CD14-positive monocyte (primary cell): ENCODE data around the gene SLC15A5. TPM values are rescaled to one million over a fixed set of nuclear protein-coding genes. Genes with fewer than 3 reads are reported as not detected.

Source experiments
- DNase-seq, 3 donors: peaks; one replicate each; pipeline ENCODE4 v3.0.0-alpha.2; 2011 to 2022
- H2AFZ ChIP-seq: 2 replicates; pipeline ENCODE4 v1.6.0; 2012; ENCODE audit warnings: mild to moderate bottlenecking, low read depth, low read length, inconsistent platforms; ENCODE audit not compliant: insufficient read depth, poor library complexity, severe bottlenecking
- H3K27ac ChIP-seq, 2 donors: 1 replicate in 1 of 2; 2 replicates in 1 of 2; pipeline ENCODE4 v1.5.1; 2012 to 2013; ENCODE audit warnings: low read length in 2 of 2, control low read depth in 1 of 2, inconsistent platforms in 1 of 2, low read depth in 1 of 2, mild to moderate bottlenecking in 1 of 2
- H3K27me3 ChIP-seq, 2 donors: one replicate each; pipeline versions ENCODE4 v1.6.0 to v1.6.1; 2011 to 2013; ENCODE audit warnings: low read length in 2 of 2; ENCODE audit not compliant: control insufficient read depth in 2 of 2, insufficient read depth in 2 of 2
- H3K36me3 ChIP-seq, 2 donors: replicated peaks in 1 of 2; 1 replicate in 1 of 2; 2 replicates in 1 of 2; pipeline versions ENCODE4 v1.5.1 to v1.6.1; 2012 to 2013; ENCODE audit warnings: low read length in 2 of 2, control low read depth in 1 of 2, inconsistent platforms in 1 of 2, mild to moderate bottlenecking in 1 of 2; ENCODE audit not compliant: insufficient read depth in 2 of 2, control insufficient read depth in 1 of 2
- H3K4me1 ChIP-seq, 2 donors: 1 replicate in 1 of 2; 2 replicates in 1 of 2; pipeline versions ENCODE4 v1.5.1 to v1.6.1; 2012 to 2013; ENCODE audit warnings: low read length in 2 of 2, control low read depth in 1 of 2, inconsistent platforms in 1 of 2, mild to moderate bottlenecking in 1 of 2, moderate library complexity in 1 of 2; ENCODE audit not compliant: insufficient read depth in 2 of 2, control insufficient read depth in 1 of 2
- H3K4me2 ChIP-seq: replicated peaks from 2 replicates; pipeline ENCODE3; 2012; ENCODE audit warnings: low read length, moderate library complexity, mild to moderate bottlenecking; ENCODE audit not compliant: poor library complexity, severe bottlenecking; ENCODE audit errors: extremely low read depth
- H3K4me3 ChIP-seq, 3 experiments: fragments of 200-600 bp in 1 of 3; sonication (generic) in 1 of 3; replicated peaks in 1 of 3; 1 replicate in 2 of 3; 2 replicates in 1 of 3; pipeline ENCODE4 v1.5.1; 2011 to 2013; ENCODE audit warnings: low read length in 3 of 3, mild to moderate bottlenecking in 3 of 3, control low read depth in 2 of 3, low read depth in 2 of 3, inconsistent platforms in 1 of 3, moderate library complexity in 1 of 3
- H3K79me2 ChIP-seq: 2 replicates; pipeline ENCODE4 v1.6.0; 2012; ENCODE audit warnings: mild to moderate bottlenecking, control low read depth, inconsistent platforms, low read length, moderate library complexity; ENCODE audit not compliant: insufficient read depth
- H3K9ac ChIP-seq: 2 replicates; pipeline ENCODE4 v1.6.0; 2017; ENCODE audit warnings: low read length, mild to moderate bottlenecking; ENCODE audit not compliant: insufficient read depth, poor library complexity, severe bottlenecking
- H3K9me3 ChIP-seq, 2 donors: replicated peaks in 1 of 2; 1 replicate in 1 of 2; 2 replicates in 1 of 2; pipeline versions ENCODE4 v1.5.1 to v1.6.1; 2012 to 2013; ENCODE audit warnings: low read length in 2 of 2, control low read depth in 1 of 2; ENCODE audit not compliant: control insufficient read depth in 1 of 2, insufficient read depth in 1 of 2
- H4K20me1 ChIP-seq: 2 replicates; pipeline ENCODE4 v1.6.0; 2012; ENCODE audit warnings: mild to moderate bottlenecking, low read length, control low read depth, moderate library complexity; ENCODE audit not compliant: insufficient read depth
- H3K27ac Mint-ChIP-seq, 7 donors: one replicate each; pipeline ENCODE4 v1.8.0; 2020; ENCODE audit warnings: mild to moderate bottlenecking in 7 of 7, mixed read lengths in 7 of 7, moderate library complexity in 6 of 7, inconsistent platforms in 2 of 7
- H3K27me3 Mint-ChIP-seq, 3 donors: one replicate each; pipeline ENCODE4 v1.8.0; 2021 to 2022; ENCODE audit warnings: low read depth in 3 of 3, mild to moderate bottlenecking in 3 of 3, mixed read lengths in 3 of 3, moderate library complexity in 3 of 3, inconsistent platforms in 1 of 3
- H3K36me3 Mint-ChIP-seq, 2 donors: one replicate each; pipeline ENCODE4 v1.8.0; 2020; ENCODE audit warnings: mixed read lengths in 2 of 2, inconsistent platforms in 1 of 2, mild to moderate bottlenecking in 1 of 2
- H3K4me1 Mint-ChIP-seq: one replicate; pipeline ENCODE4 v1.8.0; 2020; ENCODE audit warnings: mild to moderate bottlenecking, mixed read lengths
- H3K4me3 Mint-ChIP-seq, 2 donors: one replicate each; pipeline ENCODE4 v1.8.0; 2020; ENCODE audit warnings: mild to moderate bottlenecking in 2 of 2, mixed read lengths in 2 of 2, moderate library complexity in 1 of 2
- H3K9me3 Mint-ChIP-seq, 7 donors: one replicate each; pipeline ENCODE4 v1.8.0; 2020 to 2022; ENCODE audit warnings: mixed read lengths in 7 of 7, mild to moderate bottlenecking in 6 of 7, moderate library complexity in 6 of 7, inconsistent platforms in 2 of 7
- CTCF ChIP-seq: fragments of 200-600 bp; IDR thresholded peaks from one replicate; pipeline ENCODE4 v1.8.0; 2022; ENCODE audit warnings: antibody characterized with exemption, mild to moderate bottlenecking
- whole genome bisulfite sequencing: methylation state at CpG from one replicate; pipeline ENCODE4 v1.1.5; 2013; ENCODE audit warnings: missing lambda C conversion rate; ENCODE audit not compliant: insufficient coverage; 5-methylcytosine and 5-hydroxymethylcytosine counted together
- intact Hi-C, 2 donors: fragments of 100-400 bp; cut with micrococcal nuclease; formaldehyde crosslinking; loops; one replicate each; pipeline versions ENCODE4 v1.15.0 to v1.15.1; 2023
- polyA plus RNA-seq, 3 donors: library from polyadenylated mRNA; depleted of rRNA in 1 of 3; unstranded in 2 of 3; stranded (reverse) in 1 of 3; fragments of 300-500 nt in 2 of 3; fragments of >200 nt in 1 of 3; fragmentation: Illumina TruSeq in 2 of 3; gene quantifications; 1 replicate in 2 of 3; 2 replicates in 1 of 3; pipeline ENCODE4 v1.2.3, GENCODE V29; 2012 to 2021

SLC15A5 gene
- polyA plus RNA-seq, 3 donors: not detected

- H3K4me1 Mint-ChIP-seq: no peaks in the 10 kb centered on the region
- Histone ChIP-seq H3K27me3 (no peaks in the 10 kb centered on the region), H3K27ac (no peak overlapping the region), H3K9me3 (no peaks in the 10 kb centered on the region), H3K9ac (no peak overlapping the region), H3K4me3 (no peak overlapping the region), H4K20me1 (no peaks in the 10 kb centered on the region), H2AFZ (no peak overlapping the region), H3K4me2 (no peak overlapping the region), H3K4me1 (no peaks in the 10 kb centered on the region), H3K79me2 (no peaks in the 10 kb centered on the region), H3K36me3 (no peaks in the 10 kb centered on the region)
- no peak overlapping the region for H3K4me3 Mint-ChIP-seq
- H3K27me3 Mint-ChIP-seq: peaks cover 0 to 2% (median 0%) of the 10 kb centered on the region in 3 donors
- no peaks in the 10 kb centered on the region for H3K9me3 Mint-ChIP-seq
- H3K27ac Mint-ChIP-seq: no peak overlapping the region
- no peak for TF ChIP-seq CTCF
- intact Hi-C loops: no loop called here
- no peak for DNase-seq
- H3K36me3 Mint-ChIP-seq: no peaks in the 10 kb centered on the region
These were observed 57.4 kb downstream of the SLC15A5 start for GRCh38 chr12:16220120-16220519.

- Histone ChIP-seq H3K9ac (no peak overlapping the region), H3K4me1 (no peaks in the 10 kb centered on the region), H3K36me3 (no peaks in the 10 kb centered on the region), H3K79me2 (no peaks in the 10 kb centered on the region), H3K4me3 (no peak overlapping the region), H3K4me2 (no peak overlapping the region), H4K20me1 (no peaks in the 10 kb centered on the region), H3K27me3 (no peaks in the 10 kb centered on the region), H3K27ac (no peak overlapping the region), H3K9me3 (no peaks in the 10 kb centered on the region), H2AFZ (no peak overlapping the region)
- WGBS: 100% methylated on average over 1 of the region's 6 CpGs
- intact Hi-C loops: no loop called here
- no peak for TF ChIP-seq CTCF
- Mint-ChIP-seq H3K4me3 (no peak overlapping the region), H3K27me3 (peaks cover 0 to 4% (median 1%) of the 10 kb centered on the region in 3 donors), H3K36me3 (no peaks in the 10 kb centered on the region), H3K27ac (no peak overlapping the region), H3K4me1 (no peaks in the 10 kb centered on the region), H3K9me3 (peaks cover 0 to 3% (median 0%) of the 10 kb centered on the region in 7 donors)
- DNase-seq: no peak
These were observed 58.3 kb downstream of the SLC15A5 start for GRCh38 chr12:16218934-16219751.
